ENCODE data around the gene OR51F1. TPM values are rescaled to one million over a fixed set of nuclear protein-coding genes. Genes with fewer than 3 reads are reported as not detected.
"Not testable (repeated sequence)": the region's sequence is repeated elsewhere in the genome, so short reads cannot be mapped to it uniquely, and the experiment has no call there.

Gene OR51F1
- total RNA-seq, result not detected in 2 replicates
- long read RNA-seq, result 0 reads

DNA sequence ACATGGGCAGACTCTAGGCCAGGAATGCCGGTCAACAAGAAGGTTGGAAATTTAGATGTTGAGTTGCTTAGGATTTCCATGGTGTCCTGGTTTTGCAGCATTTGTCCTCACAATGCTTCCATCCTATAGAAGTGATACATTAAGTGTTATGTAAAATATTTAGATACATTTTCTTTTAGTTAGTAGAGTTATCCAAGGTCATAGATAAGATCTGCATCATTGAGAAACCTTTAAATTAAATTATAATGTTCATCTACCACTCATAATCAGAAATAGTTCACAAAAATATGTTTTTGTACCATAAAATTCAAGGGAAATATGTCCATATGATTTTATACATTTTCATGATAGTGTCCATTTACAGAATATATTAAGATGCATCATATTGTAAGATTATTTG, at the start of gene OR51F1:
OR51F1 (minus strand) TSS at position 101 of the 400 bp plus-strand sequence; CDS start at position 101, 0 bp downstream.
- no peaks in the 10 kb centered on the region for H3K36me3 Mint-ChIP-seq (ENCODE audit: unreplicated experiment)
- no peak for DNase-seq (ENCODE audit: extremely low spot score, unreplicated experiment)

GRCh38 chr11:4809246-4809645, 39.5 kb upstream of the OR51F1 start:
- Mint-ChIP-seq H3K4me3 (ENCODE audit: unreplicated experiment) (no peak overlapping the region), H3K4me1 (ENCODE audit: unreplicated experiment) (no peaks in the 10 kb centered on the region), H3K27ac (ENCODE audit: unreplicated experiment) (no peak overlapping the region), H3K9me3 (ENCODE audit: unreplicated experiment) (no peaks in the 10 kb centered on the region), H3K27me3 (ENCODE audit: unreplicated experiment) (peaks cover 10% of the 10 kb centered on the region), H3K36me3 (ENCODE audit: unreplicated experiment) (no peaks in the 10 kb centered on the region)
- no peak for TF ChIP-seq CTCF (IDR thresholded peaks at IDR 0.05)
- no peak for DNase-seq (ENCODE audit: extremely low spot score, unreplicated experiment)

More for the DNA sequence above, at the start of gene OR51F1:
- no peak within 1 kb of the TSS for H3K4me3 Mint-ChIP-seq (ENCODE audit: unreplicated experiment)
- H3K4me1 Mint-ChIP-seq (ENCODE audit: unreplicated experiment), result no peaks in the 10 kb centered on the region
- H3K27ac Mint-ChIP-seq (ENCODE audit: unreplicated experiment), result no peak within 1 kb of the TSS
- no peaks in the 10 kb centered on the region for H3K9me3 Mint-ChIP-seq (ENCODE audit: unreplicated experiment)
- peaks cover 21% of the 10 kb centered on the region for H3K27me3 Mint-ChIP-seq (ENCODE audit: unreplicated experiment)
- no peak for TF ChIP-seq CTCF (IDR thresholded peaks at IDR 0.05)

DNA sequence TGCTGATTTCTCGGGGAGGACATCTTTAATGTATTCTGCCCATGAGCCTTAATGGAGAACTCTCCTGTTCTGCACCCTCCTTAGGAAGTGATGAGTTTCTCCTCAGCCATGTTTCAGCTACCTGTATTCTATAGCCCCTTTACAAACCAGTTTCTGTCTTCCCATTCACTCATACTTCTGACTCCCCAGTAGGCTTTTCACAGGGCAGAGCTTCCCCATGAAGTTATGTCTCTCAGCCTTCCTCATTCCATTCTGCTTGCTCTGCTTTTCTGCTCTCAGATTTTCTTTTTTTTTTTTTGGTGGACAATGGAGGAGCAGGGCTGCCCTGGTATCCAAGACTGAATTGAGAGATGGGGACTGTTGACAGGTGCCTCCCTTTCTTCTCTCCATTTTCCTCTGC, 38.7 kb upstream of the OR51F1 start:
- Mint-ChIP-seq H3K27me3 (ENCODE audit: unreplicated experiment) (peaks cover 5% of the 10 kb centered on the region), H3K4me3 (ENCODE audit: unreplicated experiment) (no peak overlapping the region), H3K9me3 (ENCODE audit: unreplicated experiment) (no peaks in the 10 kb centered on the region), H3K36me3 (ENCODE audit: unreplicated experiment) (no peaks in the 10 kb centered on the region), H3K4me1 (ENCODE audit: unreplicated experiment) (no peaks in the 10 kb centered on the region), H3K27ac (ENCODE audit: unreplicated experiment) (no peak overlapping the region)
- no peak for DNase-seq (ENCODE audit: extremely low spot score, unreplicated experiment)
- no peak for TF ChIP-seq CTCF (IDR thresholded peaks at IDR 0.05)

- no peak within 1 kb of the TSS for H3K4me3 Mint-ChIP-seq (ENCODE audit: unreplicated experiment)
- H3K4me1 Mint-ChIP-seq (ENCODE audit: unreplicated experiment), result no peaks in the 10 kb centered on the region
- H3K27ac Mint-ChIP-seq (ENCODE audit: unreplicated experiment), result no peak within 1 kb of the TSS
- no peak for TF ChIP-seq CTCF (IDR thresholded peaks at IDR 0.05)
- H3K9me3 Mint-ChIP-seq (ENCODE audit: unreplicated experiment), result no peaks in the 10 kb centered on the region
- peaks cover 3% of the 10 kb centered on the region for H3K27me3 Mint-ChIP-seq (ENCODE audit: unreplicated experiment)
- no peaks in the 10 kb centered on the region for H3K36me3 Mint-ChIP-seq (ENCODE audit: unreplicated experiment)
- DNase-seq (ENCODE audit: extremely low spot score, unreplicated experiment), result no peak
Measured at GRCh38 chr11:4804280-4804679, 34.5 kb upstream of the OR51F1 start, which contains the start of gene OR52R1. Gene OR52R1, minus strand, starts transcription at chr11:4804380. Its CDS starts 0 bp downstream, at chr11:4804380.

GRCh38 chr11:4801316-4801715, 31.6 kb upstream of the OR51F1 start:
- not testable (repeated sequence) for H3K36me3 Mint-ChIP-seq (ENCODE audit: unreplicated experiment); H3K4me1 Mint-ChIP-seq (ENCODE audit: unreplicated experiment); H3K27ac Mint-ChIP-seq (ENCODE audit: unreplicated experiment); DNase-seq (ENCODE audit: extremely low spot score, unreplicated experiment); H3K27me3 Mint-ChIP-seq (ENCODE audit: unreplicated experiment); H3K4me3 Mint-ChIP-seq (ENCODE audit: unreplicated experiment); H3K9me3 Mint-ChIP-seq (ENCODE audit: unreplicated experiment)
